CD14-positive monocyte (primary cell): ENCODE data around the gene DAO. TPM values are rescaled to one million over a fixed set of nuclear protein-coding genes. Genes with fewer than 3 reads are reported as not detected.

Experiments
- DNase-seq, 3 donors: peaks; one replicate each; pipeline ENCODE4 v3.0.0-alpha.2; 2011 to 2022
- H2AFZ ChIP-seq: 2 replicates; pipeline ENCODE4 v1.6.0; 2012; ENCODE audit warnings: mild to moderate bottlenecking, low read depth, low read length, inconsistent platforms; ENCODE audit not compliant: insufficient read depth, poor library complexity, severe bottlenecking
- H3K27ac ChIP-seq, 2 donors: 1 replicate in 1 of 2; 2 replicates in 1 of 2; pipeline ENCODE4 v1.5.1; 2012 to 2013; ENCODE audit warnings: low read length in 2 of 2, control low read depth in 1 of 2, inconsistent platforms in 1 of 2, low read depth in 1 of 2, mild to moderate bottlenecking in 1 of 2
- H3K27me3 ChIP-seq, 2 donors: one replicate each; pipeline versions ENCODE4 v1.6.0 to v1.6.1; 2011 to 2013; ENCODE audit warnings: low read length in 2 of 2; ENCODE audit not compliant: control insufficient read depth in 2 of 2, insufficient read depth in 2 of 2
- H3K36me3 ChIP-seq, 2 donors: replicated peaks in 1 of 2; 1 replicate in 1 of 2; 2 replicates in 1 of 2; pipeline versions ENCODE4 v1.5.1 to v1.6.1; 2012 to 2013; ENCODE audit warnings: low read length in 2 of 2, control low read depth in 1 of 2, inconsistent platforms in 1 of 2, mild to moderate bottlenecking in 1 of 2; ENCODE audit not compliant: insufficient read depth in 2 of 2, control insufficient read depth in 1 of 2
- H3K4me1 ChIP-seq, 2 donors: 1 replicate in 1 of 2; 2 replicates in 1 of 2; pipeline versions ENCODE4 v1.5.1 to v1.6.1; 2012 to 2013; ENCODE audit warnings: low read length in 2 of 2, control low read depth in 1 of 2, inconsistent platforms in 1 of 2, mild to moderate bottlenecking in 1 of 2, moderate library complexity in 1 of 2; ENCODE audit not compliant: insufficient read depth in 2 of 2, control insufficient read depth in 1 of 2
- H3K4me2 ChIP-seq: replicated peaks from 2 replicates; pipeline ENCODE3; 2012; ENCODE audit warnings: low read length, moderate library complexity, mild to moderate bottlenecking; ENCODE audit not compliant: poor library complexity, severe bottlenecking; ENCODE audit errors: extremely low read depth
- H3K4me3 ChIP-seq, 3 experiments: fragments of 200-600 bp in 1 of 3; sonication (generic) in 1 of 3; replicated peaks in 1 of 3; 1 replicate in 2 of 3; 2 replicates in 1 of 3; pipeline ENCODE4 v1.5.1; 2011 to 2013; ENCODE audit warnings: low read length in 3 of 3, mild to moderate bottlenecking in 3 of 3, control low read depth in 2 of 3, low read depth in 2 of 3, inconsistent platforms in 1 of 3, moderate library complexity in 1 of 3
- H3K79me2 ChIP-seq: 2 replicates; pipeline ENCODE4 v1.6.0; 2012; ENCODE audit warnings: mild to moderate bottlenecking, control low read depth, inconsistent platforms, low read length, moderate library complexity; ENCODE audit not compliant: insufficient read depth
- H3K9ac ChIP-seq: 2 replicates; pipeline ENCODE4 v1.6.0; 2017; ENCODE audit warnings: low read length, mild to moderate bottlenecking; ENCODE audit not compliant: insufficient read depth, poor library complexity, severe bottlenecking
- H3K9me3 ChIP-seq, 2 donors: replicated peaks in 1 of 2; 1 replicate in 1 of 2; 2 replicates in 1 of 2; pipeline versions ENCODE4 v1.5.1 to v1.6.1; 2012 to 2013; ENCODE audit warnings: low read length in 2 of 2, control low read depth in 1 of 2; ENCODE audit not compliant: control insufficient read depth in 1 of 2, insufficient read depth in 1 of 2
- H4K20me1 ChIP-seq: 2 replicates; pipeline ENCODE4 v1.6.0; 2012; ENCODE audit warnings: mild to moderate bottlenecking, low read length, control low read depth, moderate library complexity; ENCODE audit not compliant: insufficient read depth
- H3K27ac Mint-ChIP-seq, 7 donors: one replicate each; pipeline ENCODE4 v1.8.0; 2020; ENCODE audit warnings: mild to moderate bottlenecking in 7 of 7, mixed read lengths in 7 of 7, moderate library complexity in 6 of 7, inconsistent platforms in 2 of 7
- H3K27me3 Mint-ChIP-seq, 3 donors: one replicate each; pipeline ENCODE4 v1.8.0; 2021 to 2022; ENCODE audit warnings: low read depth in 3 of 3, mild to moderate bottlenecking in 3 of 3, mixed read lengths in 3 of 3, moderate library complexity in 3 of 3, inconsistent platforms in 1 of 3
- H3K36me3 Mint-ChIP-seq, 2 donors: one replicate each; pipeline ENCODE4 v1.8.0; 2020; ENCODE audit warnings: mixed read lengths in 2 of 2, inconsistent platforms in 1 of 2, mild to moderate bottlenecking in 1 of 2
- H3K4me1 Mint-ChIP-seq: one replicate; pipeline ENCODE4 v1.8.0; 2020; ENCODE audit warnings: mild to moderate bottlenecking, mixed read lengths
- H3K4me3 Mint-ChIP-seq, 2 donors: one replicate each; pipeline ENCODE4 v1.8.0; 2020; ENCODE audit warnings: mild to moderate bottlenecking in 2 of 2, mixed read lengths in 2 of 2, moderate library complexity in 1 of 2
- H3K9me3 Mint-ChIP-seq, 7 donors: one replicate each; pipeline ENCODE4 v1.8.0; 2020 to 2022; ENCODE audit warnings: mixed read lengths in 7 of 7, mild to moderate bottlenecking in 6 of 7, moderate library complexity in 6 of 7, inconsistent platforms in 2 of 7
- WGBS: methylation state at CpG from one replicate; pipeline ENCODE4 v1.1.5; 2013; ENCODE audit warnings: missing lambda C conversion rate; ENCODE audit not compliant: insufficient coverage; 5-methylcytosine and 5-hydroxymethylcytosine counted together
- intact Hi-C, 2 donors: fragments of 100-400 bp; cut with micrococcal nuclease; formaldehyde crosslinking; loops; one replicate each; pipeline versions ENCODE4 v1.15.0 to v1.15.1; 2023
- polyA plus RNA-seq, 3 donors: library from polyadenylated mRNA; depleted of rRNA in 1 of 3; unstranded in 2 of 3; stranded (reverse) in 1 of 3; fragments of 300-500 nt in 2 of 3; fragments of >200 nt in 1 of 3; fragmentation: Illumina TruSeq in 2 of 3; gene quantifications; 1 replicate in 2 of 3; 2 replicates in 1 of 3; pipeline ENCODE4 v1.2.3, GENCODE V29; 2012 to 2021
- TF ChIP-seq, protein P1 (sequence below): fragments of 200-600 bp; IDR thresholded peaks from one replicate; pipeline ENCODE4 v1.8.0; 2022; ENCODE audit warnings: antibody characterized with exemption, mild to moderate bottlenecking

Gene DAO
- polyA plus RNA-seq, 3 donors, result not detected

DNA sequence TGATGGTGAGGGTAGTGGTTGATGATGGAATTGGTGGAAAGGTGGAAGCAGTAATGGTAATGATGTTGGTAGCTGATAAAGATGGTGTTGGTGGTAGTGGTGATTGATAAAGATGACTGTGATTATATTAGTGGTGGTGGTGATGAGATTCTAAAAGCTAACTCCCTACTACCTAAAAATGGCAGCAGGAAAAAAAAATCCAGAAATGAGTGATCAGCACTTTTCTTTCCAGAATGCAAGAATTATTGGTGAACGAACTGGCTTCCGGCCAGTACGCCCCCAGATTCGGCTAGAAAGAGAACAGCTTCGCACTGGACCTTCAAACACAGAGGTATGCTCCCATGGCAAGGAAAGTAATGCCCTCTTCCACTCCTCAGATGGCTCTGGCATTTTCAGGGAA is 19.3 kb downstream of the DAO start:
- Mint-ChIP-seq H3K36me3 (no peaks in the 10 kb centered on the region), H3K9me3 (peaks cover 0 to 4% (median 0%) of the 10 kb centered on the region in 7 donors), H3K27me3 (peaks cover 4 to 8% (median 7%) of the 10 kb centered on the region in 3 donors), H3K27ac (no peak overlapping the region), H3K4me3 (no peak overlapping the region), H3K4me1 (peaks cover 13% of the 10 kb centered on the region)
- Histone ChIP-seq H3K9me3 (no peaks in the 10 kb centered on the region), H3K79me2 (no peaks in the 10 kb centered on the region), H4K20me1 (no peaks in the 10 kb centered on the region), H3K4me1 (peaks cover 16% of the 10 kb centered on the region in 2 donors), H3K27ac (no peak overlapping the region), H3K27me3 (peaks cover 0 to 4% of the 10 kb centered on the region in 2 donors), H3K4me2 (no peak overlapping the region), H3K9ac (no peak overlapping the region), H3K36me3 (no peaks in the 10 kb centered on the region), H3K4me3 (no peak overlapping the region), H2AFZ (no peak overlapping the region)
- WGBS, result 94% methylated on average over 5 of the region's 5 CpGs
- TF ChIP-seq, protein P1, sequence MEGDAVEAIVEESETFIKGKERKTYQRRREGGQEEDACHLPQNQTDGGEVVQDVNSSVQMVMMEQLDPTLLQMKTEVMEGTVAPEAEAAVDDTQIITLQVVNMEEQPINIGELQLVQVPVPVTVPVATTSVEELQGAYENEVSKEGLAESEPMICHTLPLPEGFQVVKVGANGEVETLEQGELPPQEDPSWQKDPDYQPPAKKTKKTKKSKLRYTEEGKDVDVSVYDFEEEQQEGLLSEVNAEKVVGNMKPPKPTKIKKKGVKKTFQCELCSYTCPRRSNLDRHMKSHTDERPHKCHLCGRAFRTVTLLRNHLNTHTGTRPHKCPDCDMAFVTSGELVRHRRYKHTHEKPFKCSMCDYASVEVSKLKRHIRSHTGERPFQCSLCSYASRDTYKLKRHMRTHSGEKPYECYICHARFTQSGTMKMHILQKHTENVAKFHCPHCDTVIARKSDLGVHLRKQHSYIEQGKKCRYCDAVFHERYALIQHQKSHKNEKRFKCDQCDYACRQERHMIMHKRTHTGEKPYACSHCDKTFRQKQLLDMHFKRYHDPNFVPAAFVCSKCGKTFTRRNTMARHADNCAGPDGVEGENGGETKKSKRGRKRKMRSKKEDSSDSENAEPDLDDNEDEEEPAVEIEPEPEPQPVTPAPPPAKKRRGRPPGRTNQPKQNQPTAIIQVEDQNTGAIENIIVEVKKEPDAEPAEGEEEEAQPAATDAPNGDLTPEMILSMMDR, result no peak
- intact Hi-C loops, result no loop called here
- no peak for DNase-seq

DNA sequence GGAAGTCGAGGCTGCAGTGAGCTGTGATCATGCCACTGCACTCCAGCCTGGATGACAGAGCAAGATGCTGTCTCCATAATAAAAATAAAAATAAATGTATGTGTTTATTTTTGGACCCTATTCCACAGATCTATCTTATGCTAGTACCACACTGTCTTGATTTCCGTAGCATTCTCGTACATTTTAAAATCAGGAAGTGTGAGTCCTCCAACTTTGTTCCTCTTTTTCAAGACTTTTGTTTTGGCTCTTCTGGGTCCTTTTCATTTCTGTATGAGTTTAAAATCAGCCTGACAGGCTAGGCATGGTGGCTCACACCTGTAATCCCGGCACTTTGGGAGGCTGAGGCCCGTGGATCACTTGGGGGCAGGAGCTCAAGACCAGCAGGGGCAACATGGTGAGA is 25.8 kb downstream of the DAO start:
- H3K27me3 Mint-ChIP-seq, result peaks cover 0 to 3% (median 0%) of the 10 kb centered on the region in 3 donors
- Histone ChIP-seq H3K27me3 (no peaks in the 10 kb centered on the region), H3K4me2 (peak overlapping the region; percentile 51), H3K4me1 (peaks cover 64 to 65% of the 10 kb centered on the region in 2 donors), H3K9ac (peak overlapping the region; percentile 50), H2AFZ (peak overlapping the region; percentile 26), H4K20me1 (no peaks in the 10 kb centered on the region), H3K36me3 (no peaks in the 10 kb centered on the region), H3K4me3 (peak overlapping the region in 1 of 3 experiments; percentile 51), H3K27ac (peak overlapping the region; percentile 90 to 98), H3K9me3 (no peaks in the 10 kb centered on the region), H3K79me2 (no peaks in the 10 kb centered on the region)
- TF ChIP-seq, protein P1, result no peak
- H3K4me3 Mint-ChIP-seq, result peak overlapping the region; percentile 60 to 80
- peaks cover 0 to 2% of the 10 kb centered on the region in 2 donors for H3K36me3 Mint-ChIP-seq
- H3K4me1 Mint-ChIP-seq, result peaks cover 62% of the 10 kb centered on the region
- WGBS, result 0% methylated on average over 3 of the region's 5 CpGs
- H3K27ac Mint-ChIP-seq, result peak overlapping the region; percentile 93 to 99 (median 98)
- intact Hi-C loops, result loop anchor here in 1 of 2 donors (10.0 kb wide), 1 partner anchor 81 kb away; no protein-coding TSS in a partner anchor
- DNase-seq, result peak; percentile 64 to 79 (median 74)
- no peaks in the 10 kb centered on the region for H3K9me3 Mint-ChIP-seq
